Fibroblast of skin of abdomen (primary cell): Measurements from ENCODE around the gene SPTLC2. TPM values are rescaled to one million over a fixed set of nuclear protein-coding genes. Genes with fewer than 3 reads are reported as not detected.
"Not testable (repeated sequence)": the region's sequence is repeated elsewhere in the genome, so short reads cannot be mapped to it uniquely, and the experiment has no call there.

ENCODE experiments used
- DNase-seq: peaks from one replicate; pipeline ENCODE4 v3.0.0-alpha.2; 2013
- polyA plus RNA-seq, 2 experiments: library from polyadenylated mRNA; unstranded; fragments of 120-200 nt; gene quantifications; one replicate each; pipeline ENCODE4 v1.2.1, GENCODE V29; 2013; ENCODE audit not compliant: insufficient read length in 2 of 2

The SPTLC2 gene, protein sequence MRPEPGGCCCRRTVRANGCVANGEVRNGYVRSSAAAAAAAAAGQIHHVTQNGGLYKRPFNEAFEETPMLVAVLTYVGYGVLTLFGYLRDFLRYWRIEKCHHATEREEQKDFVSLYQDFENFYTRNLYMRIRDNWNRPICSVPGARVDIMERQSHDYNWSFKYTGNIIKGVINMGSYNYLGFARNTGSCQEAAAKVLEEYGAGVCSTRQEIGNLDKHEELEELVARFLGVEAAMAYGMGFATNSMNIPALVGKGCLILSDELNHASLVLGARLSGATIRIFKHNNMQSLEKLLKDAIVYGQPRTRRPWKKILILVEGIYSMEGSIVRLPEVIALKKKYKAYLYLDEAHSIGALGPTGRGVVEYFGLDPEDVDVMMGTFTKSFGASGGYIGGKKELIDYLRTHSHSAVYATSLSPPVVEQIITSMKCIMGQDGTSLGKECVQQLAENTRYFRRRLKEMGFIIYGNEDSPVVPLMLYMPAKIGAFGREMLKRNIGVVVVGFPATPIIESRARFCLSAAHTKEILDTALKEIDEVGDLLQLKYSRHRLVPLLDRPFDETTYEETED
- 32.7 TPM for polyA plus RNA-seq (2013, experiment 1 of 2; ENCODE audit: insufficient read length)
- polyA plus RNA-seq (2013, experiment 2 of 2; ENCODE audit: insufficient read length), result 29.1 TPM

DNA sequence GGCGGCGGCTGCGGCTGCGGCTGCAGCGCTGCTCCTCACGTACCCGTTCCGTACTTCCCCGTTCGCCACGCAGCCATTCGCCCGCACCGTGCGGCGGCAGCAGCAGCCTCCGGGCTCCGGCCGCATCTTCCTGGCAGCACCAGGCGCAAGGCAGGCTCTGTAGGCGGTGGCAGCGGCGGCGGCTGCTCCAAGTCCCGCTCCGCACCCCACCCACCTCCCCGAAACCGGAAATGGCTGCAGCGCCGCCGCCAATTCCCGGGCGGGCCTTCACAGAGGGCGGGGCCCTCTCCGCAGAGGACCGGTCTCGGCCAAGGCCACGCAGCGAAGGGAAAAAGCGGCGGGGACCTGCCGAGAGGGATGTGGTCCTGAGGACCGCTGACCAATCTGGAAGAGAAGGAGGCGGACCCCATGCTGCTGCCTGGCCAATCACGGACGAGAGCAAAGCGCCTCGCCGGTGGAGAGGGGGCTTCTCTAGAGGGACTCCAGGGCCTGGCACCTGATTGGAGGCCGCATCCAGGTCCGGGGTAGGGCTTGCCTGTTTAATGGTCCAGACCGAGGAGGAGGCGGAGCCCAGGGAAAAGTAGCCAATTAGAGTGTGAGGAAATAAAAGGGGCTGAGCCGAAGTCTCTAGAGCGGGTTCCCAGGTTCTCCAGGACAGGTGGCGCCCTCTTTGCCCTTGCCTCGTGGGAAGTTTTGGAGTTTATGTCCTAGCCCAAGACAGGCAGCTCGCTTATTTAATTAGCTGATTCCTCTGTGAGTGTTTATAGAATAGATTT, at the start of gene SPTLC2:
Gene SPTLC2 (minus strand): TSS at position 184 of the 776 bp plus-strand sequence. CDS start 58 bp downstream, at position 126.
- DNase-seq, result peak; percentile 100

DNA sequence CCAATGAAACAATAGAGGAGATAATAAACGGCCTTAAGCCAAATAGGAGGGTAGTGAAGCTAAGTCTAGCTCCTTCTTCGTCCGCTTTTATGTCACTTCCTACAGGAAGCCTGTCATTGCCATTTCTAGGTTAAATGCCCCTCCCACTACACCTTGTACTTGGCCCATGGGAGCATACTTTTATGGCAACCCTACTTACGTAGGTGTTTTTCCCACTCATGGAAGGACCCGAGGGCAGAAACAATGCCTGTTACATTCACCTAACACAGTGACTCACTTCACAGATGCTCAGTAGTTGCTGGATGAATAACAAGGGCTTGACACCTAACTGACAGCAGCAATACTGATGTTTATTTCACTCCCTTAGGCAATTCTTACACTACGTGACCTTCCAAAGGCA, 46.9 kb upstream of the SPTLC2 start:
- DNase-seq, result no peak

DNA sequence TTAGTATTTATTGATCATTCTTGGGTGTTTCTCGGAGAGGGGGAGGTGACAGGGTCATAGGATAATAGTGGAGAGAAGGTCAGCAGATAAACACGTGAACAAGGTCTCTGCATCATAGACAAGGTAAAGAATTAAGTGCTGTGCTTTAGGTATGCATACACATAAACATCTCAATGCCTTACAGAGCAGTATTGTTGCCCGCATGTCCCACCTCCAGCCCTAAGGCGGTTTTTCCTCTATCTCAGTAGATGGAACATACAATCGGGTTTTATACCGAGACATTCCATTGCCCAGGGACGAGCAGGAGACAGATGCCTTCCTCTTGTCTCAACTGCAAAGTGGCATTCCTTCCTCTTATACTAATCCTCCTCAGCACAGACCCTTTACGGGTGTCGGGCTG, 45.1 kb upstream of the SPTLC2 start:
- DNase-seq, result not testable (repeated sequence)

DNA sequence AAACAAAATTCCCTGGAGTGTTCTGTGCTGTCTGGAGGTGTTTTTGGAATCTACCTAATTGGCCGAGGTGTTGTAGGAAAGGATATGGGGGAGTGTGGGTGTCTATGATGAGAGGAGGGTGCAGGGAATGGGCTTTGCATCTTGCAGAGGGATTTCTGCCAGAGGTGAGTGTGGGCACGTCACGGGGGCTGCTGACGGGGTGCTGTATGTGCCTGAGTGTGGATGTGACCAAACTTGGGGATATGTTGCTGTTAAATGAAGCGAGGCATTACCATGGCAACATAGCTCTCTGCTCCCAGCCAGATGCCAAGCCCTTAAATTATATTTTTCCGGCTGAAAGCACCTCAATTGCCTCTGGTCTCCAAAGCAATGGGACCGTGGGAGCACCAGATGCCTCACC, 44.3 kb upstream of the SPTLC2 start:
- DNase-seq, result no peak

DNA sequence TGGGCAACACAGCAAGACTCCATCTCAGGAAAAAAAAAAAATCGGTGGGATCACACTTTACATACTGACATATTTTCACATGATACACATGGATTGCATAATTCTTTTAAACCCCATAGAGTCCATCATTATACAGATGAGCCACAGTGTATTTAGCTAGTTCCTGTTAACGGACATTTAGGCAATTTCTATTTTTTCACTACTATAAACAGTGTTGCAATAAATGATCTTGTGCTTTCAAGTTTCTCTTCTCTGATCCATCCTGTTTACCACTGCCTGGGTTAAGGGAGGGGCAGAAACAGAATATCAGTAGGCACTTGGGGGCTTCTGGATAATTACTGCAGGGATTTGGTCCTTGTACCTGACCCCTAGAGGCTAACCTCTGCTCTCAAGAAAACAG, 43.4 kb upstream of the SPTLC2 start:
- DNase-seq, result no peak

DNA sequence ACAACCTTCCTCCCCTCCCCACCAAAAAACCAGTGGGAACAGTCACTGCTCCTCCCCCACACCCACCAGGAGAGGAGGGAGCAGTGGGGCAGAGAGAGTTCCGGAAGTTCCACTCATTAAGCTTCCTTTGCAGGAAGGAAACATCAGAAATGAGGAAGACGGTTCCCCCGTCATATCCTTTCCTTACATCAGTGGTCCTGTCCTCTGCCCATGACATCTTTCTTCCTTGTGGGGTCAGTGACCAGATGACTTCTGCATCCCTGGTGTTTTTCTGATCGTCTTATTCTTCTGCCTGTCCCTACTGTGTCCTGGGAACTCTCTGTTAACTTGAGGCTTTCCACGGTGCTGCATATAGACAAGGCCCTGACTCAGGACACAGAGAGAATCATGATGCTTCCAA, 40.8 kb upstream of the SPTLC2 start:
- no peak for DNase-seq

DNA sequence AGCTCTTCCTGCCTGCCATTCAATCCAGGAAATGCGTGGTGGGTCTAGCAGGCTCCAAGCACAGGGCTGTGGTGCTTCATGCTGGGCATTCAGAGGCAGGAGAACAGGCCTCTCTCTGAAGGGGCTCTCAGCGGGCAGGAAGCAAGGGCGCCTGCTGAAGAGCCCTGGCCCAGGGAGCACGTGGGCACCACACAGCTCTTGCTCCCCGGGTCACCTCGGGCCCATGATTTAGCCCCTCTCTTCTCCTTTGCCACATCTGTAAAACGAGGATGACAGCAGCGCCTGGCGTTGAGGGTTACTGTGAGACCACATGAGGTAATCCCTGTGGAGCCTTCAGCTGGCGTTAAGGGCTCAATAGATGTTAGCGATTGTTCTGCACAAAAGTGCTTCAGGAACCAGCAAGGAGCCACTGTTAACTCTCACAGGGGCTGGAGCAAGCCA, 37.6 kb upstream of the SPTLC2 start:
- DNase-seq, result no peak

DNA sequence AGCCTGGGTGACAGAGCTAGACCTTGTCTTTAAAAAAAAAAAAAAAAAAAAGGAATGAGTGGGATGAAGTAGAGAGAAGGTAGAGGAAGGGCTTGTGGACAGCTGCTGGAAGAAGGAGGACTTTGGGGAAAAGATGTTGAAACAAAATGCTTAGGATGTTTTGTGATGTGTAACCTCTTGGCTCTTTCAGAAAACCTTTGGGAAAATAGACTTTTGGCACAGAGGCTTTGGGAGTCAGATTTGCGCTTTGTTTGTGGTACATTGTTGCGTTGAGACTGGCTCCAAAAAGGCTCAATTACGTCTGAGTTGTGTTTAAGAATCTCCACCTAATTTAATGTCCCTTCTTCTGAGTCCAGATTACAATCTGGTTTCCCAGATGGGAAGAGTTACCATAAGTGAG, 32.9 kb upstream of the SPTLC2 start:
- no peak for DNase-seq

DNA sequence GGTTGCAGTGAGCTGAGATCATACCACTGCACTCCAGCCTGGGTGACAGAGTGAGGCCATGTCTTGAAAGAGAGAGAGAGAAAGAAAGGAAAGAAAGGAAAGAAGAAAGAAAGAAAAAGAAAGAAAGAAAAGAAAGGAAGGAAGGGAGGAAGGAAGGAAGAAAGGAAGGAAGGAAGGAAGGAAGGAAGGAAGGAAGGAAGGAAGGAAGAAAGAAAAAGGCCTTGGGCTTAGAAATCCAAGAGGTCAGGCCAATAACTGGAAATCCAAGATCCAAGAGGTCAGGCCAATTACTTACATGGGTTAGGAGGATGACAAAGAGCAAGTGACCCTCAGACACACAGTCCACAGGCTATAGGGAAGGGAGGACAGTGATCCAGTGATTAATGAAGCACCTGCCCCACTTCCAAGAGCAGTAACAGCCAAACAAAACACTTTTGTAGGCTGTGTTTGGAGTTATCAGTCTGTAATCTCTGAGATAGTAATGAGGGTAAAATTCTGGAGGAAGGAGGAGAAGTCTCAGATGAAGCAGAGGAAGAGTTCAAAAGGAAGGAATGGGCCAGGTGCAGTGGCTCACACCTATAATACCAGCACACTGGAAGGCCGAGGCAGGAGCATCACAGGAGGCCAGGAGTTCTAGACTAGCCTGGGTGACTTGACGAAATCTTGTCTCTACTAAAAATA, 32.2 kb upstream of the SPTLC2 start:
- DNase-seq, result no peak

DNA sequence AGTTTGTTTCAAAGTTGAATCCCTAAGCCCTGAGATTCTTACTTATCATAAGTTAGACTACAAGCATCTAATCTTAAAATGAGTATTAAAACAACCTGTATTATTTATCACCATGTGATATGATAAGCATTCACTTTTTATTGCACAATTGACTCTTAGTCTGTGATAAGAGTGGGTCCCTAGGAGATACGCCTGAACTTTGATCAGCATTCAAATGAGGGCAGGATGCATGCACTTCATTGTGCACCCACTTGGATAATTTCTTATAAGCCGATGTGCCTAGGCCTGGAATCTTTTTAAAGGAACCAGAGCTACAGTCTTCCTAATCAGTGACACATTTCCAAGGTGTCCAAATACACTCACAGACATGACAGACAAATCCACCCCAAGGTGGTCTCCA, 31.4 kb upstream of the SPTLC2 start:
- DNase-seq, result no peak

DNA sequence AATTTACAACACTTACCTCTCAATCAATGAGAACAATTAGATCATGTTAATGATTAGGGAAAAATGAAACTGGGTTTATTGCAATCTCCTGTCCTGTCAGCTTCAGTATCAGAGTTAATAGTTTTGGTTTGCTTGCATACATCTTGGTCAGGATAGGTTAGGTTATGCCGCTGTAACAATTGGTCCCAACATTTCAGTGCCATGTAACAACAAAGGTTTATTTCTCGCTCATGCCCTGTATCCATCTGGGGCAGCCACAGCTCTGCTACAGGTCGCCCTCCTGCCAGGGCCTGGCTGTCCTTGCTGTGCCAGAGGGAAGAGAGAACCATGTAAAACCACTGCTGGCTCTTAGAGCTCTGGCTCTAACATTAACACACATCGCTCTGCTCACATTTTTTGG, 30.5 kb upstream of the SPTLC2 start:
- no peak for DNase-seq

DNA sequence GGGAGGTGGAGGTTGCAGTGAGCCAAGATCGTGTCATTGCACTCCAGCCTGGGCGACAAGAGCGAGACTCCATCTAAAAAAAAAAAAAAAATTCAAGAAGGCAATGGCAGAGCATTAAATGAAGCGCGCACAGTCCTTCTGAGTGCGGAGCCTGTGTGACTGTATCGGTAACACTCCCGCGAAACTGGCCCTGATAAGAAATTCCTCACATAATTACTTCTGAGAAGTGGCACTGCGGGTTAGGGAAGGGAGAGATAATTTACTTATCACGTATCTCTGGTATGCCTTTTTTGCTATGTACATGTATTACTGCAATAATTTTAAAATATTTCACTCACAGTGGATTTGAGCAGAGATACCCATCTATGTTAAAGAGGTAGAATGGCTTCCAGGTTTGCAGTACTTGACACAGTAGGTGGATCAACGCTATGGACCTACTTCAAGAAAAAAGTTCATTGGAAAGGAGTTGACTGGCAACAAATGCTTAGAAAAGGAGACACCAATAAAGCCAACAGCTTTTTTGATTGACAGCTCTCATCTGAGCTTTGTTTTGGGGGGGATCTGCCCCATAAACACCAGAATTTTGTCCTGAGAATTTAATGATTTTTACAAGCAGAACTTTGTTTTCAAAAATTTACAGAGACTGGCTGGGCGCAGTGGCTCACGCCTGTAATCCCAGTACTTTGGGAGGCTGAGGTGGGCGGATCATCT, 29.2 kb upstream of the SPTLC2 start:
- DNase-seq, result no peak

DNA sequence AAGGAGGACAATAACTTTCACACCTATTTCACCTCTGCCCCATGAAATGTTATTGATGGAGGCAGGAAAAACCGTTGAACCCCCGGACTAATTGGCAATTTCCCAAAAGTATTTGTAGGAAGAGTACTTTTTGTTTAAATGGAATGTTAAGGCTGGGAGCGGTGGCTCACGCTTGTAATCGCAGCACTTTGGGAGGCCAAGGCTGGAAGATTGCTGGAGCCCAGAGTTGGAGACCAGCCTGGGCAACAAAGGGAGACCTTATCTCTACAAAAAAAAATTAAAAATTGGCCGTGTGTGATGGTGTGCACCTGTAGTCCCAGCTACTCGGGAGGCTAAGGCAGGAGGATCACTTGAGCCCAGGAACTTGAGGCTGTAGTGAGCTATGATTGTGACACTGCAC, 26.0 kb upstream of the SPTLC2 start:
- DNase-seq, result no peak

DNA sequence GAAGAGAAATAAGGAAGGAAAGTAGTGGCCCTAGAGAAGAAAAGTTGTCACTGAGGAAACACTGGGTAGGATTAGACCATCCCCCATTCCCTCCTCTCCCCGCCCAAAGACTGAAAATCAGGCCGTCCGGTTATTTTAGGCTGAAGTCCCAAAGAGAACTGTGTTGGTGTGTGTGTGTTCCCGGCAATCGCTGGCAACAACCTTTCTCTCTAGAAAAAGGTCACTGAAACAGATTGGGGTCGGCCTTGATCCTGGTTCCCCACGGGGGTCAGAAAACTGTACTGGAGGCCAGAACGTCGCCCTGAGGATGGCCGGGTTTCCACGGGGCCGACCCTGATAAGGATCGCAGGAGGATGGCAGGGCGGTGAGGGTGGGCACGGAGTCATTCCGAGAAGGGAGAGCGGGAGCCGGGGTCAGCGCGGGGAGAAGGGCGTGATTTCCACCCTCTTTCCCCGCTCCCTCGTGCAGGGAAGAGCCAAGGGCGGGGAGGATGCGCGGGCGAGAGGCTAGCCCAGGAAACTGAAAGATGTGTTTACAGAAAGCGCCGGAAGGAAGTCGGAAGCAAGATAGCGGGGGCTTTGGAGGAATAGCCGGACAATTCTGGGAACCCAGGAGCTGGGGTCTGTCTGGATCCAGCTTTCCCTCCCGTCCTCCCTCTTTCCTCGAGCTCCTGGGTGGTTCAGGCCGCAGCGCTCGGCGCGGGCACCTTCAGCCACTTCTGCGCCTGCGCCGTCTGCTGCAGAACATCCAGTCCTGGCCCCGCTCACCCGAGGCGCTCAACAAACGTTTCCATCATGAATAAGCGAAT, 25.3 kb upstream of the SPTLC2 start:
- DNase-seq, result peak; percentile 69

DNA sequence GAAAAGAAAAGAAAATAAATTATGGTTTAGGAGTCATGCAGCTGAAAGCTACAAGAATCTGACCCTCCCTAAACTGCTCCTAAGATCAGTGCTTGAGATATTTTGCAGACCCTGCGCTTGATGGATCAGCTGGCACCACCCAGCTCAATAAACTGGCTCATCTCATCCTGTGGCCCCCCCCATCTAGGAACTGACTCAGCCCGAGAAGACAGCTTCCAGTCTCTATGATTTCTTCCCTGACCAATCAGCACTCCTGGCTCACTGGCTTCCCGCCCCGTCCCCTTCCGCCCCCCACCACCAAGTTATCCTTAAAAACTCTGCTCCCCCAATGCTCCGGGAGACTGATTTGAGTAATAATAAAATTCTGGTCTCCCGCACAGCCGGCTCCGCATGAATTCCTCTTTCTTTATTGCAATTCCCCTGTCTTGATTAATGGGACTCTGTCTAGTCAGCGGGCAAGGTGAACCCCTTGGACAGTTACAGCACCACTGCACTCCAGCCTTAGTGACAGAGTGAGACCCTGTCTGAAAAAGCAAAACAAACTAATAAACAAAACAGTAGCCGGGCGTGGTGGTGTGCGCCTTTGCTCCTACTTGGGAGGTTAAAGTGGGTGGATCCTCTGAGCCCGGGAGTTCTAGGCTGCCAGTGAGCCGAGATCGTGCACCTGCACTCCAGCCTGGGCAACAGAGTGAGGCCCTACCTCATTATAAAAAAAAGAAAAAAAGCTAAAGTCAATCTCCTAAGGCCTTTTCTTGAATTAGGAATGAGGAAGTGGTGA, 24.5 kb upstream of the SPTLC2 start:
- DNase-seq, result peak; percentile 31

DNA sequence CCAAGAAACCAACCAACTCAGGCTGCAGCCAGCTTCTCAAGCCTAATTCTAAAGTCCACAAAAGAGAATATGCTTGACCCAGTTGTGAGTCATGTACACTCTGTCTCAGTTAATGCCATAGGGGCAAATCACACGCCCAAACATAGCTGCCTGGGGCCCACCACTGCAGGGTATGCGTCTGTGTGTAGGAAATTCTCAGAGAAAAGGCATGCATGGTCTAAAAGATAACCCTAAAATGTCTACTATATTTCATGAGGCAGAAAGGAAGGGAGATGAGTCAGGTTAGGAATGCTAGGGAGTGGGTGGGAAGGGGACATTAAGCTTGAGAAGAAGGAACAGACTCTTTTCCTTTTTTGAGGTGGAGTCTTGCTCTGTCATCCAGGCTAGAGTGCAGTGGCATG, 22.3 kb upstream of the SPTLC2 start:
- DNase-seq, result peak; percentile 95

DNA sequence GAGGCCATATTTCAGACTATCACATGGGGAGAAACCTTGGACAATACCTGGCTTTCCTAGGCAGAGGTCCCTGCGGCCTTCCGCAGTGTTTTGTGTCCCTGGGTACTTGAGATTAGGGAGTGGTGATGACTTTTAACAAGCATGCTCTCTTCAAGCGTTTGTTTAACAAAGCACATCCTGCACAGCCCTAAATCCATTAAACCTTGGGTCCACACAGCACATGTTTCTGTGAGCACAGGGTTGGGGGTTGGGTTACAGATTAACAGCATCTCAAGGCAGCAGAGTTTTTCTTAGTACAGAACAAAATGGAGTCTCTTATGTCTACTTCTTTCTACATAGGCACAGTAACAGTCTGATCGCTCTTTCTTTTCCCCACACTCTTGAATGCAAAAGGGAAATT, 19.4 kb upstream of the SPTLC2 start:
- not testable (repeated sequence) for DNase-seq

DNA sequence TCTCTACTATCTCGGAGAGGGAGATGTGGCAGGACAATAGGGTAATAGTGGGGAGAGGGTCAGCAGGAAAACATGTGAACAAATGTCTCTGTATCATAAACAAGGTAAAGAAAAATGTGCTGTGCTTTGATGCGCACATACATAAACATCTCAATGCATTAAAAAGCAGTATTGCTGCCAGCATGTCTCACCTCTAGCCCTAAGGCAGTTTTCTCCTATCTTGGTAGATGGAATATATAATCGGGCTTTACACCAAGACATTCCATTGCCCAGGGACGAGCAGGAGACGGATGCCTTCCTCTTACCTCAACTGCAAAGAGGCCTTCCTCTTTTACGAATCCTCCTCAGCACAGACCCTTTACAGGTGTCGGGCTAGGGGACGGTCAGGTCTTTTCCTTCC, 19.0 kb upstream of the SPTLC2 start:
- not testable (repeated sequence) for DNase-seq

DNA sequence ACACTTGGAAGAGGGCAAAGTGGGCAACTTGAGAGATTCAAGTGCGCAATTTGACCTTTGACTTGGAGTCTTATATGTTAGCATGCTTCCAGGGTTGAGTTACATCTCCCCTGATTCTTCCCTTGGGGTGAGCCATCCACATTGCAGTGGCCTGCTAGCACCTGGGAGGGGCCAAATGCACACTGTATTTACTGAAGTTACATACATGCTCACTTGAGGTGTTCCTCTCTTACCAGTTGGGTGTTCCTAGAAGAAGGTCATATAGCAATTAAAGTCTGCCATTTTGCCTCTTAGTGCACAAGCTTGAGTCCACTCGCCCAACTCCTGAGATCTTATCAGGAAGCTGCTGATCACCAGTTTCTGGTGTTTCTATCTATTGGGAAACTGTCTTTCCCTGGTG, 13.7 kb upstream of the SPTLC2 start:
- no peak for DNase-seq

DNA sequence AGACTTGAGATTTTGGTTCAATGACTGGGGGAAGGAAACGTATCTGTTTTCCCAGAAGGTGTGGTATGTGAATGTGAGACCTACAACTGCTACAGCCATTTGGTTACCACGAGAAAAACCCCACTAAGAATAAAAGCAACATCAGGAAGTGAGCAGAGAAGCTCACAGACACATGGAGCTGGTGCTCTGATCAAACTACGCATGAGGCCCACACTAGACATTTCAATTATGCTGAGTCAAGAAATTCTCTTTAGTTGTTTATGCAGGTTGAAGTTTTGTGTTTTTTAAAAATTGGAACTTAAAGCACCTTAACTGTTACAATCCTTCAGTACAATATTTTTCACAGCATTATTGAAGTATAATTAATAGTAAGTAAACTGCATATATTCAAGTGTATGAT, 8.9 kb upstream of the SPTLC2 start:
- no peak for DNase-seq
